GM12878 (cell line): ENCODE data around the gene CDC42BPB. TPM values are rescaled to one million over a fixed set of nuclear protein-coding genes. Genes with fewer than 3 reads are reported as not detected.

Experiments used
- ATAC-seq: fragments of 200-7000 bp; cut with Tn5 transposase; 3 replicates; pipeline ENCODE4 v1.9.1; 2020; ENCODE audit warnings: mild to moderate bottlenecking, moderate library complexity
- BruUV-seq: library from RNA; stranded (reverse); fragments of 400-500 nt; replicated peaks from 2 replicates; lab custom pipeline; 2021; lab: Mats Ljungman, UMichigan
- CTCF ChIA-PET: fragments of 300-600 bp; sonication (Branson Sonifier 250); formaldehyde crosslinking; extraction: SDS; loops from one replicate; lab custom pipeline; 2021; ENCODE audit warnings: inconsistent platforms; lab: Yijun Ruan, JAX
- POLR2A ChIA-PET: fragments of 350-600 bp; formaldehyde crosslinking; extraction: SDS; loops from one replicate; lab custom pipeline; 2021; ENCODE audit warnings: inconsistent platforms; lab: Charles Lee
- RAD21 ChIA-PET: fragments of 300-600 bp; sonication (Branson Sonifier 250); formaldehyde crosslinking; loops from one replicate; lab custom pipeline; 2023; ENCODE audit warnings: antibody characterized with exemption; ENCODE audit not compliant: unreplicated experiment; lab: Charles Lee
- SMC1A ChIA-PET: fragments of 300-600 bp; sonication (Branson Sonifier 250); formaldehyde crosslinking; loops from one replicate; lab custom pipeline; 2023; ENCODE audit not compliant: unreplicated experiment, uncharacterized antibody; lab: Charles Lee
- DNase-seq: peaks from one replicate; pipeline ENCODE4 v3.0.0-alpha.2; 2011; ENCODE audit warnings: low read depth, low spot score
- FAIRE-seq: peaks from 3 replicates; lab custom pipeline; 2011; peaks lifted over from hg19 to GRCh38; lab: Jason Lieb, UNC
- H2AFZ ChIP-seq: 2 replicates; pipeline ENCODE4 v1.6.0; 2011; ENCODE audit warnings: low read depth, low read length, control low read depth; ENCODE audit not compliant: control insufficient read depth
- H3K27ac ChIP-seq: 2 replicates; pipeline ENCODE4 v1.5.1; 2011; ENCODE audit warnings: control low read depth; ENCODE audit not compliant: control insufficient read depth, insufficient read depth
- H3K27me3 ChIP-seq, 2 experiments: replicated peaks in 1 of 2; 2 replicates each; pipeline versions ENCODE4 v1.6.0 to v1.6.1; 2011; ENCODE audit warnings: low read length in 1 of 2; ENCODE audit not compliant: control insufficient read depth in 2 of 2, insufficient read depth in 2 of 2
- H3K36me3 ChIP-seq, 2 experiments: 2 replicates each; pipeline ENCODE4 v1.5.1; 2011; ENCODE audit warnings: low read length in 1 of 2; ENCODE audit not compliant: control insufficient read depth in 2 of 2, insufficient read depth in 2 of 2
- H3K4me1 ChIP-seq: 2 replicates; pipeline ENCODE4 v1.6.1; 2011; ENCODE audit warnings: mild to moderate bottlenecking, low read length, moderate library complexity, mixed read lengths; ENCODE audit not compliant: control insufficient read depth, insufficient read depth
- H3K4me2 ChIP-seq: 2 replicates; pipeline ENCODE4 v1.6.0; 2011; ENCODE audit warnings: control low read depth; ENCODE audit not compliant: control insufficient read depth, insufficient read depth
- H3K4me3 ChIP-seq: fragments of 200-600 bp; sonication (generic); 2 replicates; pipeline ENCODE4 v1.5.1; 2016
- H3K79me2 ChIP-seq: 2 replicates; pipeline ENCODE4 v1.6.0; 2011; ENCODE audit warnings: low read length; ENCODE audit not compliant: control insufficient read depth, insufficient read depth
- H3K9ac ChIP-seq: 2 replicates; pipeline ENCODE4 v1.8.0; 2011; ENCODE audit warnings: low read length, control low read depth, mixed read lengths; ENCODE audit not compliant: control insufficient read depth, insufficient read depth
- H3K9me3 ChIP-seq: replicated peaks from 3 replicates; pipeline ENCODE4 v1.5.1; 2011; ENCODE audit warnings: mild to moderate bottlenecking, low read length; ENCODE audit not compliant: control insufficient read depth, insufficient read depth
- H4K20me1 ChIP-seq: 2 replicates; pipeline ENCODE4 v1.6.0; 2011; ENCODE audit not compliant: control insufficient read depth, insufficient read depth
- CEBPZ ChIP-seq: fragments of 150-350 bp; IDR thresholded peaks from 2 replicates; pipeline ENCODE4 v1.6.1; 2016; ENCODE audit warnings: low read depth, low read length
- CHD4 ChIP-seq: fragments of 200-600 bp; sonication (generic); IDR thresholded peaks from 2 replicates; pipeline ENCODE4 v1.6.1; 2016; ENCODE audit warnings: mild to moderate bottlenecking
- EP300 ChIP-seq, 2 experiments: fragments of 150-350 bp in 1 of 2; IDR thresholded peaks; 2 replicates each; pipeline ENCODE4 v1.6.1; 2011 to 2012; ENCODE audit warnings: low read depth in 2 of 2, low read length in 2 of 2, borderline replicate concordance in 1 of 2, improper control_type of control experiment in 1 of 2, inconsistent platforms in 1 of 2; ENCODE audit not compliant: control insufficient read depth in 1 of 2
- MLLT1 ChIP-seq: fragments of 450-650 bp; IDR thresholded peaks from 2 replicates; pipeline ENCODE4 v1.6.1; 2016; ENCODE audit warnings: mild to moderate bottlenecking
- SPI1 ChIP-seq: IDR thresholded peaks from 2 replicates; pipeline ENCODE4 v1.6.1; 2011; ENCODE audit warnings: low read depth, mild to moderate bottlenecking, low read length, moderate library complexity, borderline replicate concordance; ENCODE audit not compliant: insufficient read depth
- TCF7 ChIP-seq: IDR thresholded peaks from 2 replicates; pipeline ENCODE4 v1.6.1; 2014; ENCODE audit warnings: antibody characterized with exemption, borderline replicate concordance
- WGBS: methylation state at CpG from one replicate; pipeline ENCODE4 v1.1.6; 2016; ENCODE audit warnings: low lambda C conversion rate; ENCODE audit not compliant: insufficient replicate concordance, insufficient coverage; ENCODE audit errors: missing lambda C conversion rate; 5-methylcytosine and 5-hydroxymethylcytosine counted together
- in situ Hi-C: fragments of 300-500 bp; cut with MboI; formaldehyde crosslinking; loops from 9 replicates; pipeline ENCODE4 v1.14.3; 2018; ENCODE audit warnings: mixed read lengths
- intact Hi-C: fragments of 100-400 bp; cut with micrococcal nuclease; formaldehyde crosslinking; loops from one replicate; pipeline ENCODE4 v1.14.2; 2022; ENCODE audit not compliant: unreplicated experiment
- polyA plus RNA-seq, 11 experiments: library from polyadenylated mRNA; depleted of rRNA in 4 of 11; unstranded in 6 of 11; stranded (reverse) in 5 of 11; fragments of >200 nt; fragmentation: Nextera tagmentation in 4 of 11; fragmentation: Illumina TruSeq in 1 of 11; extraction: Ambion mirVana in 4 of 11; extraction: Trizol in 1 of 11; gene quantifications; 1 replicate in 1 of 11; 2 replicates in 10 of 11; pipeline versions ENCODE4 v1.2.1 to v1.2.3, GENCODE V29; 2011 to 2016; ENCODE audit warnings: inconsistent platforms in 2 of 11, missing spikeins in 2 of 11, low read depth in 1 of 11
- total RNA-seq, 4 experiments: library from RNA; depleted of rRNA in 3 of 4; stranded (reverse); fragments of >200 nt in 3 of 4; fragmentation: Illumina TruSeq in 1 of 4; extraction: Trizol in 1 of 4; gene quantifications; 2 replicates each; pipeline versions ENCODE4 v1.2.1 to v1.2.3, GENCODE V29; 2013 to 2021

CDC42BPB gene
- total and polyA plus RNA-seq, 10 of the 15 experiments (the other 5 are each of a cell fraction or from before 2014, with no cell fraction given): 0.42 to 22.1 (median 13.3) TPM

- TF ChIP-seq CEBPZ (no peak), EP300 (IDR thresholded peaks at IDR 0.05; ENCODE audit: borderline replicate concordance in 1 of 2, control insufficient read depth in 1 of 2, low read depth in 2 of 2, low read length in 2 of 2) (no peak), TCF7 (no peak), MLLT1 (no peak), SPI1 (no peak)
Measured at GRCh38 chr14:102965971-102966655, 91.2 kb downstream of the CDC42BPB start (continued).

GRCh38 chr14:102965282-102965681 lies 92.1 kb downstream of the CDC42BPB start:
- no peak overlapping the region for H2AFZ ChIP-seq
- H3K27ac ChIP-seq: no peak overlapping the region
- H3K79me2 ChIP-seq: no peaks in the 10 kb centered on the region
- no peaks in the 10 kb centered on the region for H4K20me1 ChIP-seq
- WGBS: 28% methylated on average over 3 of the region's 3 CpGs
- FAIRE-seq (no peak), DNase-seq (no peak), ATAC-seq (no peak)
- no peak overlapping the region for H3K9ac ChIP-seq
- no TSS peak for BruUV-seq
- in situ Hi-C loops: no loop called here
- ChIA-PET SMC1A (no interaction called here), POLR2A (no interaction called here), RAD21 (no interaction called here), CTCF (interaction anchor here (2.0 kb wide), 1 partner anchor 271 kb away, joined by 5 read pairs; no protein-coding TSS in a partner anchor)
- H3K4me3 ChIP-seq: no peak overlapping the region
- no peaks in the 10 kb centered on the region for H3K27me3 ChIP-seq
- peaks cover 17 to 20% of the 10 kb centered on the region in 2 experiments for H3K36me3 ChIP-seq
- no peaks in the 10 kb centered on the region for H3K9me3 ChIP-seq
- TF ChIP-seq CHD4: no peak
- H3K4me1 ChIP-seq: no peaks in the 10 kb centered on the region
- intact Hi-C loops: no loop called here
- H3K4me2 ChIP-seq: no peak overlapping the region
